Memory B cell (primary cell): Measurements from ENCODE around the gene CCL2.

Experiments used
- ATAC-seq: fragments of 150-1000 bp; cut with Tn5 transposase; 2 replicates; pipeline ENCODE4 v1.10.0; 2021; ENCODE audit warnings: low read depth, mild to moderate bottlenecking, moderate library complexity
- DNase-seq, 2 donors: peaks; one replicate each; pipeline ENCODE4 v3.0.0; 2022; ENCODE audit warnings: low spot score in 2 of 2
- H3K27ac Mint-ChIP-seq: one replicate; pipeline ENCODE4 v1.8.0; 2022; ENCODE audit warnings: mild to moderate bottlenecking, moderate library complexity, mixed read lengths
- H3K27me3 Mint-ChIP-seq: one replicate; pipeline ENCODE4 v1.8.0; 2022; ENCODE audit warnings: mixed read lengths
- H3K36me3 Mint-ChIP-seq: one replicate; pipeline ENCODE4 v1.8.0; 2022; ENCODE audit warnings: mild to moderate bottlenecking, mixed read lengths
- H3K4me1 Mint-ChIP-seq: one replicate; pipeline ENCODE4 v1.8.0; 2022; ENCODE audit warnings: mixed read lengths
- H3K4me3 Mint-ChIP-seq: one replicate; pipeline ENCODE4 v1.8.0; 2022; ENCODE audit warnings: mild to moderate bottlenecking, moderate library complexity, mixed read lengths
- H3K9me3 Mint-ChIP-seq: one replicate; pipeline ENCODE4 v1.8.0; 2022; ENCODE audit warnings: mixed read lengths

The CCL2 gene

GRCh38 chr17:34261568-34262337 lies 6.7 kb downstream of the CCL2 start:
- Mint-ChIP-seq H3K9me3 (no peaks in the 10 kb centered on the region), H3K27me3 (peaks cover 23% of the 10 kb centered on the region), H3K4me3 (no peak overlapping the region), H3K4me1 (no peaks in the 10 kb centered on the region), H3K36me3 (no peaks in the 10 kb centered on the region), H3K27ac (no peak overlapping the region)
- ATAC-seq = no peak
- no peak for DNase-seq

GRCh38 chr17:34265711-34266110 lies 10.6 kb downstream of the CCL2 start:
- DNase-seq = no peak
- H3K4me3 Mint-ChIP-seq = no peak overlapping the region
- H3K9me3 Mint-ChIP-seq = no peaks in the 10 kb centered on the region
- no peak for ATAC-seq
- no peaks in the 10 kb centered on the region for H3K36me3 Mint-ChIP-seq
- no peak overlapping the region for H3K27ac Mint-ChIP-seq
- peaks cover 23% of the 10 kb centered on the region for H3K27me3 Mint-ChIP-seq
- H3K4me1 Mint-ChIP-seq = no peaks in the 10 kb centered on the region

GRCh38 chr17:34269969-34270368 lies 14.9 kb downstream of the CCL2 start, which contains the start of gene CCL7:
Gene CCL7, plus strand, starts transcription at chr17:34270221. Its CDS starts 70 bp downstream, at chr17:34270291.
- Mint-ChIP-seq H3K27ac (no peak within 1 kb of the TSS), H3K9me3 (no peaks in the 10 kb centered on the region), H3K4me1 (no peaks in the 10 kb centered on the region), H3K27me3 (peaks cover 26% of the 10 kb centered on the region), H3K36me3 (no peaks in the 10 kb centered on the region), H3K4me3 (no peak within 1 kb of the TSS)
- ATAC-seq = no peak
- no peak for DNase-seq

- Mint-ChIP-seq H3K27me3 (peaks cover 20% of the 10 kb centered on the region), H3K4me1 (no peaks in the 10 kb centered on the region), H3K36me3 (no peaks in the 10 kb centered on the region), H3K27ac (no peak overlapping the region), H3K4me3 (no peak overlapping the region), H3K9me3 (no peaks in the 10 kb centered on the region)
- no peak for DNase-seq
- no peak for ATAC-seq
Measured at GRCh38 chr17:34275881-34276280, 20.8 kb downstream of the CCL2 start.

GRCh38 chr17:34276826-34277225 lies 21.7 kb downstream of the CCL2 start:
- ATAC-seq (no peak), DNase-seq (no peak)
- H3K27me3 Mint-ChIP-seq = peaks cover 20% of the 10 kb centered on the region
- no peak overlapping the region for H3K4me3 Mint-ChIP-seq
- no peaks in the 10 kb centered on the region for H3K4me1 Mint-ChIP-seq
- H3K27ac Mint-ChIP-seq = no peak overlapping the region
- H3K9me3 Mint-ChIP-seq = no peaks in the 10 kb centered on the region
- no peaks in the 10 kb centered on the region for H3K36me3 Mint-ChIP-seq

- Mint-ChIP-seq H3K4me1 (no peaks in the 10 kb centered on the region), H3K27ac (no peak overlapping the region), H3K9me3 (no peaks in the 10 kb centered on the region), H3K4me3 (no peak overlapping the region), H3K36me3 (no peaks in the 10 kb centered on the region), H3K27me3 (peaks cover 13% of the 10 kb centered on the region)
- no peak for DNase-seq
- ATAC-seq = no peak
Measured at GRCh38 chr17:34283571-34283970, 28.5 kb downstream of the CCL2 start.

- Mint-ChIP-seq H3K27ac (no peak within 1 kb of the TSS), H3K4me3 (no peak within 1 kb of the TSS), H3K27me3 (peaks cover 15% of the 10 kb centered on the region), H3K4me1 (no peaks in the 10 kb centered on the region), H3K9me3 (no peaks in the 10 kb centered on the region), H3K36me3 (no peaks in the 10 kb centered on the region)
- DNase-seq = no peak
- ATAC-seq = no peak
Measured at GRCh38 chr17:34285286-34285792, 30.3 kb downstream of the CCL2 start, which contains the start of gene CCL11. Gene CCL11, plus strand, starts transcription at chr17:34285742. Its CDS starts 67 bp downstream, at chr17:34285809.

- peaks cover 13% of the 10 kb centered on the region for H3K27me3 Mint-ChIP-seq
- H3K4me1 Mint-ChIP-seq = no peaks in the 10 kb centered on the region
- H3K27ac Mint-ChIP-seq = no peak overlapping the region
- H3K4me3 Mint-ChIP-seq = no peak overlapping the region
- ATAC-seq (no peak), DNase-seq (no peak)
- H3K36me3 Mint-ChIP-seq = no peaks in the 10 kb centered on the region
- no peaks in the 10 kb centered on the region for H3K9me3 Mint-ChIP-seq
Measured at GRCh38 chr17:34287875-34288274, 32.8 kb downstream of the CCL2 start.

- Mint-ChIP-seq H3K27me3 (peaks cover 11% of the 10 kb centered on the region), H3K9me3 (no peaks in the 10 kb centered on the region), H3K4me1 (no peaks in the 10 kb centered on the region), H3K27ac (no peak overlapping the region), H3K36me3 (no peaks in the 10 kb centered on the region), H3K4me3 (no peak overlapping the region)
- DNase-seq = no peak
- ATAC-seq = no peak
Measured at GRCh38 chr17:34290586-34290985, 35.5 kb downstream of the CCL2 start.

GRCh38 chr17:34291721-34292348 lies 36.8 kb downstream of the CCL2 start:
- H3K27me3 Mint-ChIP-seq = peaks cover 11% of the 10 kb centered on the region
- no peaks in the 10 kb centered on the region for H3K36me3 Mint-ChIP-seq
- ATAC-seq (no peak), DNase-seq (no peak)
- H3K9me3 Mint-ChIP-seq = peaks cover 1% of the 10 kb centered on the region
- H3K27ac Mint-ChIP-seq = no peak overlapping the region
- no peak overlapping the region for H3K4me3 Mint-ChIP-seq
- H3K4me1 Mint-ChIP-seq = no peaks in the 10 kb centered on the region

GRCh38 chr17:34299027-34299426 lies 43.9 kb downstream of the CCL2 start:
- peaks cover 1% of the 10 kb centered on the region for H3K9me3 Mint-ChIP-seq

GRCh38 chr17:34299956-34300577 lies 45.0 kb downstream of the CCL2 start:
- DNase-seq (no peak), ATAC-seq (no peak)
- Mint-ChIP-seq H3K9me3 (peaks cover 1% of the 10 kb centered on the region), H3K27me3 (peaks cover 14% of the 10 kb centered on the region), H3K4me1 (peaks cover 7% of the 10 kb centered on the region), H3K36me3 (no peaks in the 10 kb centered on the region), H3K4me3 (no peak overlapping the region), H3K27ac (no peak overlapping the region)

More at GRCh38 chr17:34299027-34299426, 43.9 kb downstream of the CCL2 start:
- DNase-seq (no peak), ATAC-seq (no peak)
- no peaks in the 10 kb centered on the region for H3K36me3 Mint-ChIP-seq
- no peak overlapping the region for H3K27ac Mint-ChIP-seq
- no peak overlapping the region for H3K4me3 Mint-ChIP-seq
- peaks cover 10% of the 10 kb centered on the region for H3K27me3 Mint-ChIP-seq
- H3K4me1 Mint-ChIP-seq = peaks cover 7% of the 10 kb centered on the region

- Mint-ChIP-seq H3K36me3 (no peaks in the 10 kb centered on the region), H3K4me1 (peaks cover 7% of the 10 kb centered on the region), H3K9me3 (no peaks in the 10 kb centered on the region), H3K4me3 (no peak overlapping the region), H3K27ac (no peak overlapping the region), H3K27me3 (peaks cover 14% of the 10 kb centered on the region)
- no peak for DNase-seq
- no peak for ATAC-seq
Measured at GRCh38 chr17:34300652-34301370, 45.7 kb downstream of the CCL2 start.

- Mint-ChIP-seq H3K36me3 (no peaks in the 10 kb centered on the region), H3K9me3 (no peaks in the 10 kb centered on the region), H3K4me3 (no peak overlapping the region), H3K27me3 (peaks cover 14% of the 10 kb centered on the region), H3K27ac (no peak overlapping the region), H3K4me1 (peaks cover 7% of the 10 kb centered on the region)
- DNase-seq (no peak), ATAC-seq (no peak)
Measured at GRCh38 chr17:34301986-34302385, 46.9 kb downstream of the CCL2 start.
